PFSK-1 (cell line): ENCODE measurements around the gene TRIM34.

Experiments used
- FOXP2 ChIP-seq: optimal IDR thresholded peaks from 2 replicates; pipeline ENCODE3; 2011; ENCODE audit warnings: borderline replicate concordance, control low read depth, inconsistent platforms; ENCODE audit not compliant: insufficient read depth; ENCODE audit errors: extremely low read length, extremely low read depth
- POLR2AphosphoS5 ChIP-seq: IDR thresholded peaks from 2 replicates; pipeline ENCODE4 v1.6.1; 2012; ENCODE audit warnings: low read depth, mild to moderate bottlenecking, control low read depth, low read length, moderate library complexity
- SIN3A ChIP-seq: IDR thresholded peaks from 2 replicates; pipeline ENCODE4 v1.6.1; 2012; ENCODE audit warnings: mild to moderate bottlenecking, low read length, moderate library complexity, borderline replicate concordance; ENCODE audit not compliant: insufficient read depth
- TAF1 ChIP-seq: IDR thresholded peaks from 2 replicates; pipeline ENCODE4 v1.6.1; 2012; ENCODE audit warnings: low read length, control low read depth, borderline replicate concordance; ENCODE audit not compliant: insufficient read depth
- TF ChIP-seq, protein P1 (sequence below), 2 experiments: IDR thresholded peaks; 2 replicates each; pipeline versions ENCODE4 v1.6.1 to v1.8.0; 2011 to 2012; ENCODE audit warnings: low read depth in 2 of 2, low read length in 2 of 2, control low read depth in 1 of 2, inconsistent platforms in 1 of 2, mild to moderate bottlenecking in 1 of 2, moderate library complexity in 1 of 2; ENCODE audit not compliant: insufficient read depth in 1 of 2

TRIM34 gene

DNA sequence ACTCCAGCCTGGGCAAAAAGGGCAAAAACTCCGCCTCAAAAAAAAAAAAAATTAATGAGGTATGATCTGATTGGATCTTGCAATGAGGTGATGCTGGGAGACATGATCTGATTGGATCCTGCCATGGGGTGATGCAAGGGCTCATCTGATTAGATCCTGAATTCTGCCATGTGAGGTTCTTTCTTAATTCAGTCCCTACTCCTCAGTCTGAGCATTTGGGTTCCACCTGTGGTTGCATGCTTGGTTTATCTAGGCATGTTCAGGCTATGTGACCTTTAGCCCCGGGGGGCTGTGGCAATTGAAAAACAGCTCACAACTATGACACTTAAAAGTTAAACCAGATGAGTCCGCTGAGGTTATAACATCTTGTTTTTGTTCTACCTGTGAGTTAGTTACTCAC is 33.2 kb upstream of the TRIM34 start:
- TF ChIP-seq POLR2AphosphoS5 (no peak), FOXP2 (no peak), SIN3A (no peak), TAF1 (no peak)
- TF ChIP-seq, protein P1, sequence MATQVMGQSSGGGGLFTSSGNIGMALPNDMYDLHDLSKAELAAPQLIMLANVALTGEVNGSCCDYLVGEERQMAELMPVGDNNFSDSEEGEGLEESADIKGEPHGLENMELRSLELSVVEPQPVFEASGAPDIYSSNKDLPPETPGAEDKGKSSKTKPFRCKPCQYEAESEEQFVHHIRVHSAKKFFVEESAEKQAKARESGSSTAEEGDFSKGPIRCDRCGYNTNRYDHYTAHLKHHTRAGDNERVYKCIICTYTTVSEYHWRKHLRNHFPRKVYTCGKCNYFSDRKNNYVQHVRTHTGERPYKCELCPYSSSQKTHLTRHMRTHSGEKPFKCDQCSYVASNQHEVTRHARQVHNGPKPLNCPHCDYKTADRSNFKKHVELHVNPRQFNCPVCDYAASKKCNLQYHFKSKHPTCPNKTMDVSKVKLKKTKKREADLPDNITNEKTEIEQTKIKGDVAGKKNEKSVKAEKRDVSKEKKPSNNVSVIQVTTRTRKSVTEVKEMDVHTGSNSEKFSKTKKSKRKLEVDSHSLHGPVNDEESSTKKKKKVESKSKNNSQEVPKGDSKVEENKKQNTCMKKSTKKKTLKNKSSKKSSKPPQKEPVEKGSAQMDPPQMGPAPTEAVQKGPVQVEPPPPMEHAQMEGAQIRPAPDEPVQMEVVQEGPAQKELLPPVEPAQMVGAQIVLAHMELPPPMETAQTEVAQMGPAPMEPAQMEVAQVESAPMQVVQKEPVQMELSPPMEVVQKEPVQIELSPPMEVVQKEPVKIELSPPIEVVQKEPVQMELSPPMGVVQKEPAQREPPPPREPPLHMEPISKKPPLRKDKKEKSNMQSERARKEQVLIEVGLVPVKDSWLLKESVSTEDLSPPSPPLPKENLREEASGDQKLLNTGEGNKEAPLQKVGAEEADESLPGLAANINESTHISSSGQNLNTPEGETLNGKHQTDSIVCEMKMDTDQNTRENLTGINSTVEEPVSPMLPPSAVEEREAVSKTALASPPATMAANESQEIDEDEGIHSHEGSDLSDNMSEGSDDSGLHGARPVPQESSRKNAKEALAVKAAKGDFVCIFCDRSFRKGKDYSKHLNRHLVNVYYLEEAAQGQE (IDR thresholded peaks at IDR 0.05; ENCODE audit: insufficient read depth in 1 of 2, low read depth in 2 of 2, low read length in 2 of 2): no peak

DNA sequence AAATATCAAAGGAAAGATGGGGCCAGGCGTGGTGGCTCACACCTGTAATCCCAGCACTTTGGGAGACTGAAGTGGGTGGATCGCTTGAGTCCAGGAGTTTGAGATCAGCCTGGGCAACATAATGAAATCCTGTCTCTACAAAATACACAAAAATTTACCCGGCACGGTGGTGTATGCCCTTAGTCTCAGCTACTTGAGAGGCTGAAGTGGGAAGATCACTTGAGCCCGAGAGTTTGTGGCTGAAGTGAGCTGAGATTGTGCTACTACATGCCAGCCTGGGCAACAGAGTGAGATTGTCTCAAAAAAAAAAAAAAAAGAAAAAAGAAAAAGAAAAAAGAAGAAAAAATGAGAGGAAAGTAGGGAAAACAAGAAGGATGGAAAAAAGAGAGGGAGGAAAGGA is 32.2 kb upstream of the TRIM34 start:
- TF ChIP-seq, protein P1 (IDR thresholded peaks at IDR 0.05; ENCODE audit: insufficient read depth in 1 of 2, low read depth in 2 of 2, low read length in 2 of 2): no peak
- TF ChIP-seq TAF1: no peak
- TF ChIP-seq FOXP2: no peak
- TF ChIP-seq POLR2AphosphoS5: no peak
- no peak for TF ChIP-seq SIN3A

DNA sequence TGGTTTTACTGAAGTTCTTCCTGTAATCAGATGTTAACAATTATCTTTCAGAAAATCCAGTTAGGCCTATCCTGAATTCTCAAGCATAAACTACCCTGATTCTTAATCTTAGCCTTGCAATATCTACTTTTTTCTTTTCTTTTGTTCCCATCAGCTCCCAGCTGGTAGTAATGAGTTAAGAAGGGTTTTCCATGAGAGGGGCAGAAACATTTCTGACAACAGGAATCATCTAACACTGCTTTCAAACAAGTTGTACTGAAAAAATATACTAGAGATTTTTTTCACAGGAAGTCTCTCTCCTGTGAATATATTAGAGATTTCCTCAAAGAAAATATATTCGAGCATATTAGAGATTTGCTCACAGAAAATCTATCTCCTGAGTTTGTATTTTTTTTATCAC is 31.7 kb upstream of the TRIM34 start:
- no peak for TF ChIP-seq FOXP2
- TF ChIP-seq, protein P1 (IDR thresholded peaks at IDR 0.05; ENCODE audit: insufficient read depth in 1 of 2, low read depth in 2 of 2, low read length in 2 of 2): no peak
- no peak for TF ChIP-seq TAF1
- no peak for TF ChIP-seq POLR2AphosphoS5
- TF ChIP-seq SIN3A: no peak

DNA sequence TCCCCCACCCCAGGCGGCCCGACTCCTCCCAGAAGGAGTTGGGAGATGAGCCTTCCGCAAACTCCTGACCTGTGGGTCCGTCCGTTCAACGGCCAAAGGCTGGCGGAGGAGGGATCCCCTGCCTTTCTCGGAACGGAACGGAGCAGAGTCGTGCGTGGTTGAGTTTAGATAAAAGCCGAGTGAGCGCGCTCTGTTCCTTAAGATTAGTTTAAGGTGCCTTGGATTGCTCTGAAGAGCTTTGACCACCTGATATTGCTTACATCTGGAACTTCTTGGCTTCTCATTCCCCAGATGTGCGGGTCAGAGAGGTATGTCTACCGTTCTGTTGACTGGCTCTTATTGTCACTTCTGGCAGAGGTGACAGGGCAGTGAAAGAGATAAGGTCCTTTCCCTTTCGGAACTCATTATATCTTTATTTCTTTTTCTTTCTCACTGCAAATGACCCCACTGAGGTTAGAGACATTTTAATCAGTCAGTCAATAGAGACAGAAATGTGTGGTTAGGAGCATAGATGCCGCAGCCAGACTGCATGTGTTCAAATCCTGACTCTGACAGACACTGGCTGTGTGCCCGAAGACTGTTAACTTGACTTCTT is 28.1 kb upstream of the TRIM34 start, which contains the start of gene TRIM6:
Gene TRIM6 (plus strand): TSS at position 31 of the 595 bp plus-strand sequence. CDS start 261 bp downstream, at position 292.
- TF ChIP-seq, protein P1 (IDR thresholded peaks at IDR 0.05; ENCODE audit: insufficient read depth in 1 of 2, low read depth in 2 of 2, low read length in 2 of 2): no peak
- no peak for TF ChIP-seq SIN3A
- no peak for TF ChIP-seq FOXP2
- no peak for TF ChIP-seq POLR2AphosphoS5
- TF ChIP-seq TAF1: no peak

DNA sequence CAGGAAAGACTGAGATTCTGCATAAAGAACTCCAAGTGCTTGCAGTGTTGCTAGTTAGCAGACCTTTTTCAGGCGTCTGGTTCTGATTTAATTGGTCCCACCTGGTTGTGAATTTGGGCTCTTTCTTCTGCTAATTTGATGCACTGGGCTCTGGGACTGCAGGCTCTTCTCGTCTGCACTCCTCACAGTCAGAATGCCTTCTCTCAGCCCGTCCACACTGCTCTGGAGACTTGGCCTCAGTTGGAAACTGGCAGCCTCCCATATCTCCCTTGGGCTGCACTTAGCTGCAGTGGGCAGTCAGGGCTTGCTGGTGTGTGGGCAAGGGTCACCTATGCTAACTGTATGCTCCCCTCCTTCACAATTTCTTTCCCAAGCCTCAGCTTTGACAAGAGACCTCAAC is 26.8 kb upstream of the TRIM34 start:
- TF ChIP-seq SIN3A (no peak), TAF1 (no peak), POLR2AphosphoS5 (no peak), FOXP2 (no peak)
- TF ChIP-seq, protein P1 (IDR thresholded peaks at IDR 0.05; ENCODE audit: insufficient read depth in 1 of 2, low read depth in 2 of 2, low read length in 2 of 2): no peak
